H9 (cell line): ENCODE data around the gene EPO. TPM values are rescaled to one million over a fixed set of nuclear protein-coding genes. Genes with fewer than 3 reads are reported as not detected.

Experiments
- DNase-seq: peaks from one replicate; pipeline ENCODE4 v3.0.0-alpha.2; 2017
- H2AFZ ChIP-seq: one replicate; pipeline ENCODE4 v1.6.1; 2013; ENCODE audit warnings: mild to moderate bottlenecking, low read length, control low read depth, moderate library complexity
- H2AK5ac ChIP-seq: 2 replicates; pipeline ENCODE4 v1.6.1; 2013; ENCODE audit warnings: low read length, control low read depth, mixed read lengths; ENCODE audit not compliant: insufficient read length
- H2BK120ac ChIP-seq: one replicate; pipeline ENCODE4 v1.6.1; 2013; ENCODE audit warnings: low read depth, mild to moderate bottlenecking, low read length, control low read depth, inconsistent platforms; ENCODE audit not compliant: poor library complexity, severe bottlenecking
- H2BK12ac ChIP-seq: 2 replicates; pipeline ENCODE4 v1.6.1; 2013; ENCODE audit warnings: low read length, control low read depth, mixed read lengths, low read depth; ENCODE audit not compliant: insufficient read length
- H2BK15ac ChIP-seq: 2 replicates; pipeline ENCODE4 v1.6.1; 2013; ENCODE audit warnings: low read depth, low read length, control low read depth
- H2BK20ac ChIP-seq: one replicate; pipeline ENCODE4 v1.6.1; 2013; ENCODE audit warnings: low read depth, mild to moderate bottlenecking, low read length, control low read depth, inconsistent platforms; ENCODE audit not compliant: poor library complexity, severe bottlenecking
- H2BK5ac ChIP-seq: 2 replicates; pipeline ENCODE4 v1.6.1; 2013; ENCODE audit warnings: low read length, control low read depth, mixed read lengths; ENCODE audit not compliant: insufficient read length
- H3K14ac ChIP-seq: 2 replicates; pipeline ENCODE4 v1.6.1; 2013; ENCODE audit warnings: low read length, control low read depth; ENCODE audit not compliant: insufficient read depth
- H3K18ac ChIP-seq: 2 replicates; pipeline ENCODE4 v1.6.1; 2013; ENCODE audit warnings: low read depth, mild to moderate bottlenecking, mixed read lengths, low read length, control low read depth; ENCODE audit not compliant: insufficient read length
- H3K23ac ChIP-seq: 2 replicates; pipeline ENCODE4 v1.6.1; 2013; ENCODE audit warnings: low read length, control low read depth, mixed read lengths, low read depth; ENCODE audit not compliant: insufficient read length
- H3K23me2 ChIP-seq: 2 replicates; pipeline ENCODE4 v1.6.1; 2013; ENCODE audit warnings: low read depth, mild to moderate bottlenecking, mixed read lengths, low read length, control low read depth; ENCODE audit not compliant: insufficient read length, poor library complexity, severe bottlenecking
- H3K27ac ChIP-seq: 2 replicates; pipeline ENCODE4 v1.5.1; 2013; ENCODE audit warnings: low read length, control low read depth, mixed read lengths, low read depth; ENCODE audit not compliant: insufficient read length
- H3K27me3 ChIP-seq: 2 replicates; pipeline ENCODE4 v1.6.1; 2013; ENCODE audit warnings: low read length, control low read depth, inconsistent platforms; ENCODE audit not compliant: insufficient read depth
- H3K4ac ChIP-seq: 2 replicates; pipeline ENCODE4 v1.6.1; 2013; ENCODE audit warnings: low read depth, mild to moderate bottlenecking, control low read depth, inconsistent platforms, low read length, moderate library complexity
- H3K4me1 ChIP-seq: 2 replicates; pipeline ENCODE4 v1.6.1; 2013; ENCODE audit warnings: low read length, control low read depth, inconsistent platforms; ENCODE audit not compliant: insufficient read depth
- H3K4me2 ChIP-seq: 2 replicates; pipeline ENCODE4 v1.6.1; 2013; ENCODE audit warnings: low read length, control low read depth, mixed read lengths; ENCODE audit not compliant: insufficient read length, insufficient read depth
- H3K56ac ChIP-seq: 2 replicates; pipeline ENCODE4 v1.6.1; 2013; ENCODE audit warnings: low read depth, mild to moderate bottlenecking, mixed read lengths, low read length, control low read depth; ENCODE audit not compliant: insufficient read length
- H3K79me1 ChIP-seq: 2 replicates; pipeline ENCODE4 v1.6.1; 2013; ENCODE audit warnings: low read depth, mild to moderate bottlenecking, moderate library complexity, low read length, control low read depth, inconsistent platforms; ENCODE audit not compliant: insufficient read depth, poor library complexity, severe bottlenecking
- H3K79me2 ChIP-seq: 2 replicates; pipeline ENCODE4 v1.6.1; 2013; ENCODE audit warnings: low read length, control low read depth, inconsistent platforms; ENCODE audit not compliant: insufficient read depth
- H3K9ac ChIP-seq: 2 replicates; pipeline ENCODE4 v1.6.1; 2013; ENCODE audit warnings: low read length, control low read depth, mixed read lengths; ENCODE audit not compliant: insufficient read length; ENCODE audit errors: extremely low read depth
- H3K9me3 ChIP-seq: one replicate; pipeline ENCODE4 v1.6.1; 2013; ENCODE audit warnings: low read depth, low read length, inconsistent platforms; ENCODE audit not compliant: control insufficient read depth
- H3T11ph ChIP-seq: one replicate; pipeline ENCODE4 v1.6.1; 2013; ENCODE audit warnings: mild to moderate bottlenecking, low read length, control low read depth, inconsistent platforms
- H4K20me1 ChIP-seq: one replicate; pipeline ENCODE4 v1.6.1; 2013; ENCODE audit not compliant: control insufficient read depth, insufficient read length, insufficient read depth
- H4K5ac ChIP-seq: 2 replicates; pipeline ENCODE4 v1.6.1; 2013; ENCODE audit warnings: low read depth, mild to moderate bottlenecking, mixed read lengths, low read length, control low read depth; ENCODE audit not compliant: insufficient read length
- H4K8ac ChIP-seq: replicated peaks from 2 replicates; pipeline ENCODE4 v1.6.1; 2013; ENCODE audit warnings: low read length, control low read depth, mixed read lengths, low read depth; ENCODE audit not compliant: insufficient read length
- H4K91ac ChIP-seq: 2 replicates; pipeline ENCODE4 v1.6.1; 2013; ENCODE audit warnings: low read depth, mild to moderate bottlenecking, moderate library complexity, mixed read lengths, low read length, control low read depth; ENCODE audit not compliant: insufficient read length
- H3K27ac Mint-ChIP-seq, 3 experiments: 2 replicates in 2 of 3; 3 replicates in 1 of 3; pipeline ENCODE4 v1.8.0; 2020 to 2021; ENCODE audit warnings: mixed read lengths in 3 of 3, mild to moderate bottlenecking in 1 of 3, moderate library complexity in 1 of 3
- H3K27me3 Mint-ChIP-seq: 2 replicates; pipeline ENCODE4 v1.8.0; 2021; ENCODE audit warnings: low read depth, mild to moderate bottlenecking, moderate library complexity, mixed read lengths
- H3K36me3 Mint-ChIP-seq, 3 experiments: 2 replicates in 2 of 3; 3 replicates in 1 of 3; pipeline ENCODE4 v1.8.0; 2020 to 2021; ENCODE audit warnings: low read depth in 3 of 3, mixed read lengths in 3 of 3; ENCODE audit not compliant: insufficient read depth in 1 of 3
- H3K4me1 Mint-ChIP-seq, 2 experiments: 2 replicates each; pipeline ENCODE4 v1.8.0; 2020; ENCODE audit warnings: mixed read lengths in 2 of 2
- H3K4me3 Mint-ChIP-seq, 2 experiments: 2 replicates in 1 of 2; 3 replicates in 1 of 2; pipeline ENCODE4 v1.8.0; 2020 to 2021; ENCODE audit warnings: mild to moderate bottlenecking in 2 of 2, mixed read lengths in 2 of 2, moderate library complexity in 1 of 2
- H3K9me3 Mint-ChIP-seq, 2 experiments: 2 replicates in 1 of 2; 3 replicates in 1 of 2; pipeline ENCODE4 v1.8.0; 2020; ENCODE audit warnings: mild to moderate bottlenecking in 2 of 2, mixed read lengths in 2 of 2, moderate library complexity in 1 of 2
- WGBS: extraction: QIAGEN DNeasy Blood & Tissue Kit; methylation state at CpG from one replicate; pipeline ENCODE4 v1.1.7; 2013; ENCODE audit warnings: missing lambda C conversion rate, low lambda C conversion rate, mixed read lengths; ENCODE audit not compliant: insufficient read length; ENCODE audit errors: extremely low coverage; 5-methylcytosine and 5-hydroxymethylcytosine counted together
- total RNA-seq: library from RNA; stranded (reverse); gene quantifications from 2 replicates; pipeline ENCODE4 v1.2.1, GENCODE V29; 2021
- TF ChIP-seq, protein P1 (sequence below): fragments of 200-600 bp; sonication (generic); conservative IDR thresholded peaks from 3 replicates; pipeline ENCODE4 v1.8.0; 2021; ENCODE audit warnings: antibody characterized with exemption, mild to moderate bottlenecking

Gene EPO
- total RNA-seq, 1 experiment from 2014 or later = 0.44 TPM

DNA sequence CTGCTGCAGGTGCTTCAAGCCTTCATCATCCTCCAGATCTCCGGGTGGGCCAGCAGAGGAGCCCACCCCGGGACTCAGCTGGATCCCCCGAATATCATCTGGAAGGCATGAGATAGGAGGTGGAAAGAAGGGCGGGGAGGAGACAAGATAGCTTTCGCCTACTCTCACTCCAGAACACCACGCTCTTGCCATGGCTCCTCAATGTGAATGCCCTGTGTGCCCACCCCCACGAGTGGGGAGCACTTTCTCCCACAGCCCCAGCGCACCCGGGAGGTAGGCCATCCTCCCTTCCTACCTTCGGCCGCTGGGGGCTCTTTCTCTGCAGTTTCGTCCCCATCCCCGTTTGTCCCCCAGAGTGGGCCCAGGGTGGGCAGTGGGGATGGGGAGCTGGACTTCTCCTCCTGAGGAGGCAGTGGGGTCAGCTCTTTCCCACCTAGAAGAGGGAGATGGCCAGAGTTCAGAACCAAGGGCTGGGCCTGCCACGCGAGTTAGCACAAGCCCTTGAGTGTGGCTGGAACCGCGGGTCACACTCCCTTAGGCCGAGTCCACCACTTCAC is 35.1 kb upstream of the EPO start:
- H3K14ac ChIP-seq = no peak overlapping the region
- no peak overlapping the region for H4K91ac ChIP-seq
- no peak overlapping the region for H3K4ac ChIP-seq
- H2AK5ac ChIP-seq = no peak overlapping the region
- H3K4me1 Mint-ChIP-seq = peaks cover 2 to 17% of the 10 kb centered on the region in 2 experiments
- H3K36me3 Mint-ChIP-seq = peaks cover 30 to 85% (median 76%) of the 10 kb centered on the region in 3 experiments
- no peaks in the 10 kb centered on the region for H3K27me3 Mint-ChIP-seq
- no peak overlapping the region for H2BK120ac ChIP-seq
- H3T11ph ChIP-seq = no peak overlapping the region
- H3K56ac ChIP-seq = no peak overlapping the region
- no peak overlapping the region for H3K27ac ChIP-seq
- H3K4me1 ChIP-seq = no peaks in the 10 kb centered on the region
- no peak for DNase-seq
- peaks cover 8% of the 10 kb centered on the region; the same call in 1 of the 2 replicates for H3K79me2 ChIP-seq
- no peaks in the 10 kb centered on the region for H3K9me3 ChIP-seq
- no peak overlapping the region; a peak in 1 of 7 replicates for H3K27ac Mint-ChIP-seq
- H2BK12ac ChIP-seq = no peak overlapping the region
- no peak overlapping the region for H2BK5ac ChIP-seq
- H4K8ac ChIP-seq = no peak overlapping the region
- H3K9me3 Mint-ChIP-seq = no peaks in the 10 kb centered on the region
- TF ChIP-seq, protein P1, sequence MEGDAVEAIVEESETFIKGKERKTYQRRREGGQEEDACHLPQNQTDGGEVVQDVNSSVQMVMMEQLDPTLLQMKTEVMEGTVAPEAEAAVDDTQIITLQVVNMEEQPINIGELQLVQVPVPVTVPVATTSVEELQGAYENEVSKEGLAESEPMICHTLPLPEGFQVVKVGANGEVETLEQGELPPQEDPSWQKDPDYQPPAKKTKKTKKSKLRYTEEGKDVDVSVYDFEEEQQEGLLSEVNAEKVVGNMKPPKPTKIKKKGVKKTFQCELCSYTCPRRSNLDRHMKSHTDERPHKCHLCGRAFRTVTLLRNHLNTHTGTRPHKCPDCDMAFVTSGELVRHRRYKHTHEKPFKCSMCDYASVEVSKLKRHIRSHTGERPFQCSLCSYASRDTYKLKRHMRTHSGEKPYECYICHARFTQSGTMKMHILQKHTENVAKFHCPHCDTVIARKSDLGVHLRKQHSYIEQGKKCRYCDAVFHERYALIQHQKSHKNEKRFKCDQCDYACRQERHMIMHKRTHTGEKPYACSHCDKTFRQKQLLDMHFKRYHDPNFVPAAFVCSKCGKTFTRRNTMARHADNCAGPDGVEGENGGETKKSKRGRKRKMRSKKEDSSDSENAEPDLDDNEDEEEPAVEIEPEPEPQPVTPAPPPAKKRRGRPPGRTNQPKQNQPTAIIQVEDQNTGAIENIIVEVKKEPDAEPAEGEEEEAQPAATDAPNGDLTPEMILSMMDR = no peak
- no peak overlapping the region for H3K9ac ChIP-seq
- WGBS = no CpG with 5 or more reads among the region's 18 CpGs
- H2AFZ ChIP-seq = no peak overlapping the region
- H4K5ac ChIP-seq = no peak overlapping the region
- H3K4me2 ChIP-seq = no peak overlapping the region
- no peak overlapping the region for H3K23ac ChIP-seq
- no peaks in the 10 kb centered on the region for H4K20me1 ChIP-seq
- no peaks in the 10 kb centered on the region for H3K27me3 ChIP-seq
- H3K4me3 Mint-ChIP-seq = no peak overlapping the region
- H3K18ac ChIP-seq = no peak overlapping the region
- H3K23me2 ChIP-seq = no peaks in the 10 kb centered on the region
- no peak overlapping the region for H2BK15ac ChIP-seq
- H3K79me1 ChIP-seq = no peaks in the 10 kb centered on the region
- H2BK20ac ChIP-seq = no peak overlapping the region
